A673 (cell line): ENCODE data around the gene BTBD16.

ENCODE experiments used
- EZH2 ChIP-seq: fragments of 200-600 bp; sonication (generic); IDR thresholded peaks from 2 replicates; pipeline ENCODE4 v1.6.1; 2017; ENCODE audit warnings: borderline replicate concordance, low read depth, mild to moderate bottlenecking, mixed read lengths, antibody characterized with exemption, low read length; ENCODE audit not compliant: poor library complexity, severe bottlenecking
- TF ChIP-seq, protein P1 (sequence below): fragments of 300-800, 200-600 bp; sonication (generic); conservative IDR thresholded peaks from 2 replicates; pipeline ENCODE4 v1.5.1; 2017; ENCODE audit warnings: low read depth, mild to moderate bottlenecking, antibody characterized with exemption, low read length, moderate library complexity, mixed read lengths

DNA sequence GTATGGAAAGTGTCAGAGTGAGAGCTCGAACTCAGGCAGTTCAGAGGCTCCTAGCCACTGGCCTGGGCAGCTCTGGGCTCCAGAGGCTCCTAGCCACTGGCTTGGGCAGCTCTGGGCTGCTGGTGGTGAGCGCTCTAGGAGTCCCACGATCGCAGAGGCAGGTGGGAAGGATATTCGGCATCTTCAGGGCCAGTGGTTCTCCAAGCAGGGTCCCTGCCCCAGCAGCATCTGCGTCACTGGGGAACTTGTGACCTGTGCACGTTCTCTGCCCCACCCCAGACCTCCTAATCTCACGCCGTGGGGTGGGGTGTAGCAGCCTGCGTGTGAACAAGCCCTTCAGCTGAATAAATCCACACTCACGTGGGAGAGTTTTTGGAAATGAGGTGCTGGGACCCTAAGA lies 25.2 kb upstream of the BTBD16 start:
- TF ChIP-seq, protein P1, sequence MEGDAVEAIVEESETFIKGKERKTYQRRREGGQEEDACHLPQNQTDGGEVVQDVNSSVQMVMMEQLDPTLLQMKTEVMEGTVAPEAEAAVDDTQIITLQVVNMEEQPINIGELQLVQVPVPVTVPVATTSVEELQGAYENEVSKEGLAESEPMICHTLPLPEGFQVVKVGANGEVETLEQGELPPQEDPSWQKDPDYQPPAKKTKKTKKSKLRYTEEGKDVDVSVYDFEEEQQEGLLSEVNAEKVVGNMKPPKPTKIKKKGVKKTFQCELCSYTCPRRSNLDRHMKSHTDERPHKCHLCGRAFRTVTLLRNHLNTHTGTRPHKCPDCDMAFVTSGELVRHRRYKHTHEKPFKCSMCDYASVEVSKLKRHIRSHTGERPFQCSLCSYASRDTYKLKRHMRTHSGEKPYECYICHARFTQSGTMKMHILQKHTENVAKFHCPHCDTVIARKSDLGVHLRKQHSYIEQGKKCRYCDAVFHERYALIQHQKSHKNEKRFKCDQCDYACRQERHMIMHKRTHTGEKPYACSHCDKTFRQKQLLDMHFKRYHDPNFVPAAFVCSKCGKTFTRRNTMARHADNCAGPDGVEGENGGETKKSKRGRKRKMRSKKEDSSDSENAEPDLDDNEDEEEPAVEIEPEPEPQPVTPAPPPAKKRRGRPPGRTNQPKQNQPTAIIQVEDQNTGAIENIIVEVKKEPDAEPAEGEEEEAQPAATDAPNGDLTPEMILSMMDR, result no peak
- TF ChIP-seq EZH2, result no peak
